HuH-7 (cell line): Measurements from ENCODE around the gene ZSWIM6.

Source experiments
- DNase-seq: peaks from one replicate; pipeline ENCODE4 v3.0.0; 2011; ENCODE audit warnings: low spot score

Gene ZSWIM6

GRCh38 chr5:61331407-61332357 is at the start of gene ZSWIM6:
ZSWIM6 (plus strand) TSS chr5:61332258; CDS start chr5:61332273, 15 bp downstream.
- peak; percentile 93 for DNase-seq

- no peak for DNase-seq
Observed at GRCh38 chr5:61283471-61283870, 48.6 kb upstream of the ZSWIM6 start.

GRCh38 chr5:61285531-61285930 is 46.5 kb upstream of the ZSWIM6 start:
- no peak for DNase-seq

- no peak for DNase-seq
Observed at GRCh38 chr5:61286446-61287132, 45.5 kb upstream of the ZSWIM6 start.

- DNase-seq, result no peak
Observed at GRCh38 chr5:61287474-61287873, 44.6 kb upstream of the ZSWIM6 start.

- DNase-seq, result no peak
Observed at GRCh38 chr5:61289241-61289640, 42.8 kb upstream of the ZSWIM6 start.

- DNase-seq, result no peak
Observed at GRCh38 chr5:61289669-61290306, 42.3 kb upstream of the ZSWIM6 start.

- no peak for DNase-seq
Observed at GRCh38 chr5:61290791-61291210, 41.3 kb upstream of the ZSWIM6 start.

- DNase-seq, result no peak
Observed at GRCh38 chr5:61292062-61292657, 39.9 kb upstream of the ZSWIM6 start.

- DNase-seq, result no peak
Observed at GRCh38 chr5:61293071-61293470, 39.0 kb upstream of the ZSWIM6 start.

GRCh38 chr5:61293873-61294272 is 38.2 kb upstream of the ZSWIM6 start:
- DNase-seq, result no peak

GRCh38 chr5:61295365-61295764 is 36.7 kb upstream of the ZSWIM6 start:
- DNase-seq, result no peak

GRCh38 chr5:61298066-61298465 is 34.0 kb upstream of the ZSWIM6 start:
- no peak for DNase-seq

- DNase-seq, result no peak
Observed at GRCh38 chr5:61298580-61298979, 33.5 kb upstream of the ZSWIM6 start.

- no peak for DNase-seq
Observed at GRCh38 chr5:61299261-61299681, 32.8 kb upstream of the ZSWIM6 start.

- DNase-seq, result peak; percentile 52
Observed at GRCh38 chr5:61301341-61302199, 30.5 kb upstream of the ZSWIM6 start.

GRCh38 chr5:61302200-61302563 is 29.9 kb upstream of the ZSWIM6 start:
- DNase-seq, result no peak

GRCh38 chr5:61303346-61303745 is 28.7 kb upstream of the ZSWIM6 start:
- no peak for DNase-seq

GRCh38 chr5:61304590-61305381 is 27.3 kb upstream of the ZSWIM6 start:
- DNase-seq, result no peak

- DNase-seq, result no peak
Observed at GRCh38 chr5:61306531-61307131, 25.4 kb upstream of the ZSWIM6 start.
